ENCODE results near the gene MAD1L1. TPM values are rescaled to one million over a fixed set of nuclear protein-coding genes. Genes with fewer than 3 reads are reported as not detected.

Gene MAD1L1
- total and polyA plus RNA-seq, 2 of the 4 experiments (the other 2 are of a cell fraction) = 29.0 to 40.9 TPM

GRCh38 chr7:2003451-2003930 is 229.3 kb downstream of the MAD1L1 start:
- 92% methylated on average over 4 of the region's 10 CpGs; no CpG with 5 or more reads in 1 of the 2 experiments for WGBS, 2 experiments (ENCODE audit: extremely low coverage in 2 of 2, insufficient read length in 1 of 2)
- no peak overlapping the region for H3K23ac ChIP-seq (ENCODE audit: low read depth, low read length)

More at GRCh38 chr7:2003451-2003930, 229.3 kb downstream of the MAD1L1 start:
- Histone ChIP-seq H3K56ac (ENCODE audit: extremely low read depth, insufficient read depth, low read length) (no peak overlapping the region), H2AK5ac (ENCODE audit: low read depth, low read length) (no peak overlapping the region), H2AFZ (replicated peaks; ENCODE audit: low read length, poor library complexity) (no peak overlapping the region), H3K27ac (ENCODE audit: insufficient read depth, low read length) (no peak overlapping the region), H3K9me1 (ENCODE audit: insufficient read depth, low read length) (no peaks in the 10 kb centered on the region), H3K18ac (ENCODE audit: low read depth, low read length) (no peak overlapping the region), H3K79me1 (ENCODE audit: low read depth in 1 of 2, low read length in 2 of 2) (peaks cover 0 to 4% of the 10 kb centered on the region in 2 experiments; a peak in 1 of 4 replicates), H3K9me3 (ENCODE audit: control insufficient read depth, insufficient read depth, low read length) (no peaks in the 10 kb centered on the region), H3K4me1 (ENCODE audit: control insufficient read depth, insufficient read depth, low read length) (no peaks in the 10 kb centered on the region), H2BK20ac (ENCODE audit: low read depth, low read length) (no peak overlapping the region), H3K4me3 (ENCODE audit: insufficient read depth, low read depth, low read length) (no peak overlapping the region), H2AK9ac (replicated peaks; ENCODE audit: low read depth, low read length, poor library complexity) (peak overlapping the region; percentile 61), H4K5ac (ENCODE audit: low read depth, low read length) (no peak overlapping the region), H3K4me2 (ENCODE audit: low read depth, low read length) (no peak overlapping the region), H4K8ac (ENCODE audit: low read depth in 2 of 2, low read length in 2 of 2) (no peak overlapping the region), H2BK120ac (ENCODE audit: low read depth, low read length) (no peak overlapping the region), H3K14ac (replicated peaks; ENCODE audit: low read depth, low read length) (no peak overlapping the region), H2BK15ac (ENCODE audit: low read depth, low read length) (no peak overlapping the region), H3K4ac (ENCODE audit: low read depth, low read length) (no peak overlapping the region), H3K36me3 (ENCODE audit: control insufficient read depth, insufficient read depth, low read length) (no peaks in the 10 kb centered on the region; the same call in 1 of the 2 replicates), H3K9ac (ENCODE audit: low read depth, low read length) (no peak overlapping the region), H3K27me3 (ENCODE audit: control insufficient read depth, insufficient read depth, low read length) (no peaks in the 10 kb centered on the region), H4K91ac (ENCODE audit: insufficient read depth, low read depth, low read length) (no peak overlapping the region), H4K20me1 (ENCODE audit: insufficient read depth, low read length) (no peaks in the 10 kb centered on the region; the same call in 1 of the 2 replicates), H2BK5ac (ENCODE audit: low read depth, low read length, poor library complexity, severe bottlenecking) (no peak overlapping the region)
- ChIA-PET POLR2A (ENCODE audit: unreplicated experiment) (no interaction called here), CTCF (no interaction called here)
- BruUV-seq (replicated peaks) = no TSS peak
- in situ Hi-C loops (cut with MboI; ENCODE audit: low sequenced_read_pairs) (no loop called here), dilution Hi-C loops (cut with HindIII; ENCODE audit: low sequenced_read_pairs, unreplicated experiment) (no loop called here), intact Hi-C loops (cut with micrococcal nuclease) (no loop called here)
- ATAC-seq (ENCODE audit: low read depth) (no peak), DNase-seq (no peak)
- TF ChIP-seq ELK1 (IDR thresholded peaks at IDR 0.05; ENCODE audit: borderline replicate concordance, low read depth, low read length) (no peak), CTCF (conservative IDR thresholded peaks at IDR 0.05; ENCODE audit: low read depth, low read length) (no peak), RFX5 (IDR thresholded peaks at IDR 0.05; ENCODE audit: low read depth, low read length) (no peak), CEBPB (IDR thresholded peaks at IDR 0.05; ENCODE audit: low read depth, low read length) (no peak)
